Activated naive CD4-positive, alpha-beta T cell treated with anti-CD3 and anti-CD28 coated beads, Interleukin-2, amount 10 ng/mL, durations not matched to agents 7 days and 5 days (primary cell): ENCODE data around the gene DRG1.
"Not testable (repeated sequence)": the region's sequence is repeated elsewhere in the genome, so short reads cannot be mapped to it uniquely, and the experiment has no call there.

Experiments
- CTCF ChIA-PET: fragments of 350-600 bp; sonication (Branson Sonifier 250); formaldehyde crosslinking; loops from one replicate; lab custom pipeline; 2021; ENCODE audit warnings: antibody characterized with exemption; lab: Charles Lee
- DNase-seq: peaks from one replicate; pipeline ENCODE4 v3.0.0-alpha.2; 2020
- H3K27ac Mint-ChIP-seq: one replicate; pipeline ENCODE4 v1.8.0; 2021; ENCODE audit warnings: mild to moderate bottlenecking, moderate library complexity, mixed read lengths
- H3K27me3 Mint-ChIP-seq: one replicate; pipeline ENCODE4 v1.8.0; 2021; ENCODE audit warnings: mild to moderate bottlenecking, mixed read lengths
- H3K36me3 Mint-ChIP-seq: one replicate; pipeline ENCODE4 v1.8.0; 2021; ENCODE audit warnings: mixed read lengths
- H3K4me1 Mint-ChIP-seq: one replicate; pipeline ENCODE4 v1.8.0; 2021; ENCODE audit warnings: mixed read lengths
- H3K4me3 Mint-ChIP-seq: one replicate; pipeline ENCODE4 v1.8.0; 2021; ENCODE audit warnings: mild to moderate bottlenecking, moderate library complexity, mixed read lengths
- H3K9me3 Mint-ChIP-seq: one replicate; pipeline ENCODE4 v1.8.0; 2021; ENCODE audit warnings: mixed read lengths

The DRG1 gene

DNA sequence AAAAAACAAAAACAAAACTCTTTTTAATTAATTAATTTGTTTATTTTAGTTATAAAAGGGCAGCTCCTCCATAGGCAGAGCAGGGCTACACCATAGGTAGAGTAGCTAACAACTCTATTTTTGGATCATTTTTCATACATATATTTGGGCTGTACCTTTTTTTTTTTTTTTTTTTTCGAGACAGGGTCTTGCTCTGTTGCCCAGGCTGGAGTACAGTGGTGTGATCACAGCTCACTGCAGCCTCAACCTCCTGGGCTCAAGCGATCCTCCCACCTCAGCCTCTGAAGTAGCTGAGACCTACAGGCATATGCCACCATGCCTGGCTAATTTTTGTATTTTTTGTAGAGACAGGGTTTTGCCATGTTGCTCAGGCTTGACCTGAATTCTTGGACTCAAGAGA lies 2.9 kb downstream of the DRG1 start:
- not testable (repeated sequence) for H3K9me3 Mint-ChIP-seq, H3K4me3 Mint-ChIP-seq, H3K27ac Mint-ChIP-seq, H3K27me3 Mint-ChIP-seq, DNase-seq
- Mint-ChIP-seq H3K4me1 (peaks cover 30% of the 10 kb centered on the region), H3K36me3 (peaks cover 37% of the 10 kb centered on the region)
- CTCF ChIA-PET, result interaction anchor here (0.6 kb wide), 1 partner anchor 91 kb away, joined by 4 read pairs; no protein-coding TSS in a partner anchor

DNA sequence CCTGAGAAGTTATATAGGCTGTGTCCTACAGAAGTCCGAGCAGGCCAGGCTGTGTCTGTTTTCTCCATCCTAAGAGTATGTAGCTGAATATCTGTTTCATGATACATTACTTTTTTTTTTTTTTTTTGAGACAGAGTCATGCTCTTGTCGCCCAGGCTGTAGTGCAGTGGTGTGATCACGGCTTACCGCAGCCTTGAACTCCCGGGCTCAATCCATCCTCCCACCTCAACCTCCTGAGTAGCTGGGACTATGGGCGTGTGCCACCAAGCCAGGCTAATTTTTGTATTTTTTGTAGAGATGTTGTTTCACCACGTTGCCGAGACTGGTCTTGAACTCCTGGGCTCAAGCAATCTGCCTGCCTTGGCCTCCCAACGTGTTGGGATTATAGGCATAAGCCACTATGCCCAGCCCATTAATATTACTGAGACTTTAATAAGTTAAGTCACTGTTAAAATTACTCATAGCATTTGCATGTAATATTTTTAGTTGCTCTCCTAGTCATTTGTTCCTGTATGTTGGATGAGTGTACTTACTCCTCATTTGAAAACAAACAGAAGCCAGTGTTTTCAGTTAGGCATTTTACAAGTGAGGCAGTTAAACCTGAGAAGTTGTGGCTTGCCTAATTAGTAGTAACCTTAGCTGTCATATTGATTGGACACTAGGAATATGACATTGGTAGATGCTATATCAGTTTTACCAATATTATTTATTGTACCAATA lies 26.1 kb downstream of the DRG1 start:
- Mint-ChIP-seq H3K36me3 (peaks cover 47% of the 10 kb centered on the region), H3K27me3 (no peaks in the 10 kb centered on the region), H3K27ac (no peak overlapping the region), H3K9me3 (no peaks in the 10 kb centered on the region), H3K4me1 (no peaks in the 10 kb centered on the region), H3K4me3 (no peak overlapping the region)
- CTCF ChIA-PET, result no interaction called here
- DNase-seq, result no peak

DNA sequence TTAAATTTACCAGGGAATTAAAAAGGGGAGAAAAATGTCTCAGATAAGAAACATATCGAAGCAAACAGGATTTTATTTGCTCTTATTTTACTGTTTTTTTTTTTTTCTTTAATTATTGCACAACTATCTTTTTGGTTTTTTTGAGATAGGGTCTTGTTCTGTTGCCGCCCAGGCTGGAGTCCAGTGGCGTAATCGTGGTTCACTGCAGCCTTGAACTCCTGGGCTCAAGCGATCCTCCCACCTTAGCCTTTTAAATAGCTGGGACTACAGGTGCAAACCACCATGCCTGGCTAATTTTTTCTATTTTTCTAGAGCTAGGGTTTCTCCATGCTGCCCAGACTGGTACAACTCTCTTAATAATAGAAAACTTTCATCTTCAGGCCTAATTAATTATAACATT lies 32.5 kb downstream of the DRG1 start:
- no peaks in the 10 kb centered on the region for H3K27me3 Mint-ChIP-seq
- CTCF ChIA-PET, result interaction anchor here (0.6 kb wide), 1 partner anchor 205 kb away, joined by 3 read pairs; no protein-coding TSS in a partner anchor
- DNase-seq, result no peak
- H3K9me3 Mint-ChIP-seq, result no peaks in the 10 kb centered on the region
- peaks cover 58% of the 10 kb centered on the region for H3K36me3 Mint-ChIP-seq
- no peak overlapping the region for H3K4me3 Mint-ChIP-seq
- H3K4me1 Mint-ChIP-seq, result no peaks in the 10 kb centered on the region
- H3K27ac Mint-ChIP-seq, result no peak overlapping the region

DNA sequence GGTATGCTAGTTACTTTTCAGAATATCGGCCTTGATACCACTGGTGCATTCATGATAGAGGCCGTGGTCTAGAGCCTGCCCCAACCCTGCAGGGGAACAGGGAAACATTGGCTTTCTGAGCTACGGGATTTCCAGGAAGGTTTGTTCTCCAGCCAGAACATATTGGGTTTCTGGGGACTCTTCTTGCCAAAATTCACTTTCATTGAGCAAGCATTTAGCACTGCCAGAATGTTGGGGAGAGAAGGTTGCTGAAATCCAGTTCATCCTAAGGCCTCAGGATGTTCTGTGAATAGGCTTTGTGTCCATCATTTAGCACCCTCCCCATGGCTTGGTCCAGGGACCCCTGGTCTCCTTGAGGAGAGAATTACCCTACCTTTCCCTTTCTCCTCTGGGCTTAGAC lies 36.7 kb downstream of the DRG1 start:
- no peak for DNase-seq
- Mint-ChIP-seq H3K36me3 (peaks cover 64% of the 10 kb centered on the region), H3K9me3 (no peaks in the 10 kb centered on the region), H3K27me3 (no peaks in the 10 kb centered on the region), H3K4me1 (no peaks in the 10 kb centered on the region), H3K27ac (no peak overlapping the region), H3K4me3 (no peak overlapping the region)
- CTCF ChIA-PET, result no interaction called here

DNA sequence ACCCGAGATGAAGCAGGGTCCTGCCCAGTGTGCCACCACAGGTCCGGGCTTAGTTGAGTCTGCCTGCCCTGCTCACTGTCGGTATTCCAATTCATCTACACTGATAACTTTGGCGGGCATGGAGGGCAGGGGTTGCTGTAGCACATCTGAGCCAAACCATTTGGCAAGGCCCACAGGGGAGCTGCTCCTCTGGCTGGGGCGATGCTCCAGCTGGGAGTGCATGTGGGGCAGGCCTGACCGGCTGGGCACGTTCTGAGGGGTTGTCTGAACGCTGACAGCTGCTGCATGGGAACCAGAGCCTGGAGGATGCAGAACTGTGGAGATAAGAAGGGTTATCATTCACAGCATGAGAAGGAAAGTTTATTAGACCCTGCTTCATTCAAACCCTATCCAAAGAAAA lies 40.4 kb downstream of the DRG1 start:
- CTCF ChIA-PET, result no interaction called here
- Mint-ChIP-seq H3K9me3 (no peaks in the 10 kb centered on the region), H3K4me3 (no peak overlapping the region), H3K27me3 (no peaks in the 10 kb centered on the region), H3K27ac (no peak overlapping the region), H3K4me1 (no peaks in the 10 kb centered on the region), H3K36me3 (peaks cover 66% of the 10 kb centered on the region)
- no peak for DNase-seq

DNA sequence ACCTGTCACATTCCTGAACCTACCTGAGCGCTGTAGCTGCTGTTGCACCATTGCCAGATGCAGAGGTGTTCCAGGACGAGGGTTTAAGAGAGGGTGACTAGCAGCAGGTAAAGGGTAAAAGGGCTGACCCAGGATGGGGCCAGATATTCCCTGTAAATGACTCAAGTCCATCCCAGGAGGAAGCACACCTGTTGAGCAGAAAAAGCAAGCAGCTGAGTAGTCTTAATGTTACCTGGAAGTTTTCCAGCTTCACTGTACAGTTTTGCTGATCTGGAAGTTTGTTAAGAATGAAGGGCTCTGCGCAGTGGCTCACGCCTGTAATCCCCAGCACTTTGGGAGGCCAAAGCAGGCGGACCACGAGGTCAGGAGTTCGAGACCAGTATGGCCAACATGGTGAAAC lies 41.3 kb downstream of the DRG1 start:
- CTCF ChIA-PET, result no interaction called here
- H3K36me3 Mint-ChIP-seq, result peaks cover 67% of the 10 kb centered on the region

DNA sequence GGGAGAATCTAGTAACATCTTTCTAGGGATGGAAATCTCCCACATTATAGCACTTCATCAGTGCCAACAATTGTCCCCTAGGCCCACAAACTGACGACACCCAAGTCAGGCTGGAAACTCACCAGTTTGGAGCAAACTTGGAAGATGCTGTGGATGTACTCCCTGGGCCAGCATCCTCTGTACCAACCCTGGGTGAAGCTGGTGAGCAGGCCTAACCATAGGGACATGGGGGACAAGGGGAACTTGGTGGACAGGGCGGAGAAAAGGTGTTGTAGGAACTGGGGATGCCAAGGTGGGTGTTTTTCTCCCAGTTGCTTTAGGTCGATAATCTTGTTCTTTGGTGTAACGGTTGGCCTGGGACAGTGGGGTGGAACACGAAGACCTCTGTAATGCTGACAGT lies 42.2 kb downstream of the DRG1 start:
- CTCF ChIA-PET, result no interaction called here
- DNase-seq, result no peak
- Mint-ChIP-seq H3K4me1 (no peaks in the 10 kb centered on the region), H3K27ac (peak overlapping the region; percentile 20), H3K9me3 (no peaks in the 10 kb centered on the region), H3K4me3 (no peak overlapping the region), H3K27me3 (no peaks in the 10 kb centered on the region), H3K36me3 (peaks cover 66% of the 10 kb centered on the region)

More for the DNA sequence above, 41.3 kb downstream of the DRG1 start:
- Mint-ChIP-seq H3K9me3 (no peaks in the 10 kb centered on the region), H3K27ac (no peak overlapping the region), H3K4me3 (no peak overlapping the region), H3K27me3 (no peaks in the 10 kb centered on the region), H3K4me1 (no peaks in the 10 kb centered on the region)
- DNase-seq, result no peak

DNA sequence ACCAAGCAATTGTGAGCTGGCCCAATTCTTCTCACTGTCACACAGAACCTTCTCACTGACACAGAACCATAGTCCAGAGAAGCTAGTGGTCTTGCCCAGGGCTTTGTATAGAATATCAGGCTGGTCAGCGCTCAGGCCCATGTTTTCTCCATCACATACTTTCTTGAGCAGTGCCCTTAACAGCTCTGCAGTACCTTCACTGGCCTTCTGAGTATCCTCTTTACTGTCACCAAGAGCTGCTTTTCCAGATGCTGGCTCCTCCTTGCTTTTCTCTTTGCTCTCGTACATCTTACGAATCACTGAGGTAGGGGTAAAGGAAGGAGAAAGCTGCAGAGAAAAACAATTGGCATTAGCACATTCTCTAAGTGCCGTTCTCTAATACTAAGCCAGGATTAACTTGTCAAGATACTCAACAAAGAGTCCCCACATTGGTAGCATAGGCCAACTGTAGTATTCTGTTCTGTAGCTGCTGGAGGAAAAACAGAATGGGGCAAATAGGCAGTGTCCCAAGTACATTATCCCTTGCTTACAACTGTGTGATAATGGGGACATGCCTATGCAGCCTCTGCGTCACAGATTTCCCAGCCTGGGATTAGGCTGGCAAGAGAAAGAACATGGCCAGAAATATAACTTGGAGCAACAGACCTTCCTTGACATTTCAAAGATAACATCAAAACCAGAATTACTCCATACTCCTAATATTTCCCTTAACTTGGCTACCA lies 43.5 kb downstream of the DRG1 start:
- CTCF ChIA-PET, result interaction anchor here (0.9 kb wide), 1 partner anchor 9 kb away, joined by 5 read pairs; no protein-coding TSS in a partner anchor
- Mint-ChIP-seq H3K27me3 (no peaks in the 10 kb centered on the region), H3K9me3 (no peaks in the 10 kb centered on the region), H3K4me3 (no peak overlapping the region), H3K4me1 (no peaks in the 10 kb centered on the region), H3K27ac (no peak overlapping the region), H3K36me3 (peaks cover 59% of the 10 kb centered on the region)
- no peak for DNase-seq

DNA sequence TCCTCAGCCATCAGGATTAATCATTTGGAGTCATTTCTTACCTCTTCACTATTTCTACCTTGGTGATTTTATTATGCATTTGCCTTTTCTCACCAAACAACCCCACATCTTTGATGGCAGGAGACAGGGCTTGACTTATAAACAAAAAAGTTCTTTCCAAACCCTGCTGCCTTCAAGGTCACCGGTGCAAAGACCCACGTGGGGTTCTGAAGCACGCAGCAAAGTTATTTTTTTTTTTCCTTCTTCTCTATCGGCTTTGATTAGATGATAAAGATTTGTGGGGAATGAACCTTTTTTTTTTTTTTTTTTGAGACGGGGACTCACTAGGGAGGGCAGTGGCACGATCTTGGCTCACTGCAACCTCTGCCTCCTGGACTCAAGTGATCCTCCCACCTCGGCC lies 44.1 kb downstream of the DRG1 start:
- DNase-seq, result no peak
- no peaks in the 10 kb centered on the region for H3K27me3 Mint-ChIP-seq
- no peaks in the 10 kb centered on the region for H3K4me1 Mint-ChIP-seq
- no peaks in the 10 kb centered on the region for H3K9me3 Mint-ChIP-seq
- H3K27ac Mint-ChIP-seq, result no peak overlapping the region
- CTCF ChIA-PET, result interaction anchor here (0.9 kb wide), 1 partner anchor 8 kb away, joined by 5 read pairs; no protein-coding TSS in a partner anchor
- H3K4me3 Mint-ChIP-seq, result no peak overlapping the region
- H3K36me3 Mint-ChIP-seq, result peaks cover 58% of the 10 kb centered on the region

DNA sequence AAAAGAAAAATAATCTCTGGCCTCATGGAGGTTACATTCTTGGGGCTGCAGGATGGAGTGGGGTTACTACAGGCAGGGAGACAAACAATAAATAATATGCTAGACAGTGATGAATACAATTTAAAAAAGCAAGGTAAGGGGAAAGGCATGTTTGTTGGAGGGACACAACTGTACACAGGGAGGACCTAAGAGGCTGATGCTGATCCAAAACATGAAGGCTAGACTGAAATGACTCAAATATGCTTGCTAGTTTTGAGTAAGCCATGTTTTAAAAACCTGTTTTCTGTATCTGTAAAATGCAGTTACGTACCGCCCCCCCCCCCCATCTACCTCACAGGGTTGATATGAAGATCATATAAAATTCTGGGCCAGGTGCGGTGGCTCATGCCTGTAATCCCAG lies 46.2 kb downstream of the DRG1 start:
- Mint-ChIP-seq H3K36me3 (peaks cover 51% of the 10 kb centered on the region), H3K9me3 (no peaks in the 10 kb centered on the region), H3K4me3 (no peak overlapping the region), H3K27ac (peak overlapping the region; percentile 22), H3K4me1 (no peaks in the 10 kb centered on the region), H3K27me3 (no peaks in the 10 kb centered on the region)
- CTCF ChIA-PET, result no interaction called here
- DNase-seq, result no peak

DNA sequence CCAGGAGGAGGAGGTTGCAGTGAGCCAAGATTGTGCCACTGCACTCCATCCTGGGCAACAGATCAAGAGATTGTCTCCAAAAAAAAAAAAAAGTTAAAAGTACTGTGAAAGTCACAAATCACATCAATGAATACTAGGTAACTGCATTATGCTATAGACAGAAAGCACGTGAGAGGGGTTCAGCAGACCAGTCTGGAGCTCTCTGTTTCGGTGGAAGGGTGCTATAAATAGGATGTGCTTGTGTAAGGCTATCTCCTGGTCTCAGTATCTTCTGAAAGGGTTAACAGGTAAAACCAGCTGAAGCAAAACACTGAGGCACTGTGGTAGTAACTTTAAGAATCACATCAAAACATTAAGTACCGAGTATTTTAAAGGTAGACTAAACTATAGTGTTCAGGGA lies 46.8 kb downstream of the DRG1 start:
- CTCF ChIA-PET, result no interaction called here
- H3K9me3 Mint-ChIP-seq, result no peaks in the 10 kb centered on the region
- H3K36me3 Mint-ChIP-seq, result peaks cover 51% of the 10 kb centered on the region
- no peak overlapping the region for H3K4me3 Mint-ChIP-seq
- no peak for DNase-seq
- no peaks in the 10 kb centered on the region for H3K27me3 Mint-ChIP-seq
- no peak overlapping the region for H3K27ac Mint-ChIP-seq
- no peaks in the 10 kb centered on the region for H3K4me1 Mint-ChIP-seq

DNA sequence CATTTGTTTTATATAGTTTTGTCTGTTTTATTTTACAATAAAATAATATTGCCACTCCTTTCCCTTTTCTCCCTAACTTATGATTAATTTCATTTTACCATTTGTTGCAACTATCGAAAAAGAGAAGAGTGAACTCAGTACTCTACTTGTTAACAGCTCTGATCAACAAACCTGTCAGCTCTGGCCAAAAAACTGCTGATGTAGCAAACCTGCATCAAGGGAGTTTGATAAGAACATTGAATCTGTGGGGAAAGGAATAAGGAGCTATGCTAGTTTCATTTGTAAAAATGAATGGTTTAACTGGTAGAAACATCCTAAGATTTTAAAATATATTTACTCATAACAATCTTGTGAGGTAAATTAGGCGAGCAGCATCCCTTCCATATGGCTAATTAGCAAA lies 47.4 kb downstream of the DRG1 start:
- no peak for DNase-seq
- H3K4me3 Mint-ChIP-seq, result no peak overlapping the region
- no peaks in the 10 kb centered on the region for H3K27me3 Mint-ChIP-seq
- no peaks in the 10 kb centered on the region for H3K4me1 Mint-ChIP-seq
- H3K27ac Mint-ChIP-seq, result no peak overlapping the region
- CTCF ChIA-PET, result no interaction called here
- H3K9me3 Mint-ChIP-seq, result no peaks in the 10 kb centered on the region
- peaks cover 49% of the 10 kb centered on the region for H3K36me3 Mint-ChIP-seq

DNA sequence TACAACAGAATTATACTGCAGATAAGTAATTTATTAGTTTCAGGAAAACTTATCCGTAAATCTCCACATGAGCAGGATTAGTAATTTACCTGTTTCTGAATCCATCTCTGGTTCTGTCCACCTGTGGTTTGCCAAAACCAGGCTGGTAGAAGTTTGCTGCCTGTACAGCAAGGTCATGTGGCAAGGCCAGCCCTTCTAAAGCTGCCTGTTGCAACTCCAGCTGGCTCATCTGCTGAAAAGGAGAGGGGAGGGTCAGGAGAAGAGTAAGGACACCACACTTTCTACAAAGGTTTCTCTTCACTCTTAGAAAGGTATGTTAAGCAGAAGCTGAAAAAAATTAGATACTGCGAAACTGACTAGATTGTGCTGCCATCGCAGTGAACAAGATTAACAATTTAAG lies 47.9 kb downstream of the DRG1 start:
- no peak overlapping the region for H3K4me3 Mint-ChIP-seq
- no peaks in the 10 kb centered on the region for H3K4me1 Mint-ChIP-seq
- H3K36me3 Mint-ChIP-seq, result peaks cover 43% of the 10 kb centered on the region
- H3K27ac Mint-ChIP-seq, result peak overlapping the region; percentile 42
- CTCF ChIA-PET, result no interaction called here
- H3K27me3 Mint-ChIP-seq, result no peaks in the 10 kb centered on the region
- no peaks in the 10 kb centered on the region for H3K9me3 Mint-ChIP-seq
- no peak for DNase-seq

DNA sequence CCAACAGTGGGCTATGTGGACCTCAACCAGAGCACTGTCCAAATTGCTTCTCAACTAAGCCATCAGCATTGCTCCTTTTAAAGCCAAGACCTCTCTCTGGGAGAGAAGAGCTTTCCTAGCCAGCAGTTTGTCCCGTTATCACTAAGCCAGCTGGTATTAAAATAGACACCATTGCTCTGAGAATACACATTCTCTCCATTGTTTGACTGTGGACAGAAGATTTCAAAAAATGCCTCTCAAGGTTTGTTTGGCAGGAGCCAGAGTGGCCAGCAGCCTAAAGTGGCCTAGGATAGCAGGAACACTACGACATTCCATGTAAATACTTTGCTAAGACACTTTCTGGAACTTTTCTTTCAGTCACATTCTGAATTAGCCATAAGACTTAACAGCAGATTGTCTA lies 49.0 kb downstream of the DRG1 start:
- H3K36me3 Mint-ChIP-seq, result peaks cover 35% of the 10 kb centered on the region
- no peak overlapping the region for H3K27ac Mint-ChIP-seq
- no peak for DNase-seq
- no peak overlapping the region for H3K4me3 Mint-ChIP-seq
- no peaks in the 10 kb centered on the region for H3K4me1 Mint-ChIP-seq
- H3K9me3 Mint-ChIP-seq, result no peaks in the 10 kb centered on the region
- H3K27me3 Mint-ChIP-seq, result no peaks in the 10 kb centered on the region
- CTCF ChIA-PET, result no interaction called here

DNA sequence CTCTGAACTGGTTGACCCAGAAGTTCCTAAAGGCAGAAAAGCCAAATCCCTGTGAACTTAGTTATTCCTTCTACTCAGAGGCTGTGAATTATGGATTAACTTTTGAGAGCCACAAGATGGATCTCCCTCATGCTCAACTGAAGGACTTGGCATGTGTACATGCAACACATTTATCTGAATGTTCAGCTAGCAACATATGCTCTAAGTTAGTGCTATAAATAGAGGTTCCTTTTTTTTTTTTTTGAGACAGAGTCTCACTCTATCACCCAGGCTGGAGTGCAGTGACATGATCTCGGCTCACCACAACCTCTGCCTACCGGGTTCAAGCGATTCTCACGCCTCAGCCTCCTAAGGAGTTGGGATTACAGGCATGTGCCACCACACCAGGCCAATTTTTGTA lies 50.1 kb downstream of the DRG1 start:
- no peak overlapping the region for H3K27ac Mint-ChIP-seq
- H3K27me3 Mint-ChIP-seq, result no peaks in the 10 kb centered on the region
- CTCF ChIA-PET, result no interaction called here
- H3K9me3 Mint-ChIP-seq, result no peaks in the 10 kb centered on the region
- no peak for DNase-seq
- no peak overlapping the region for H3K4me3 Mint-ChIP-seq
- H3K4me1 Mint-ChIP-seq, result no peaks in the 10 kb centered on the region
- H3K36me3 Mint-ChIP-seq, result peaks cover 33% of the 10 kb centered on the region
